IPS DF 6.9 (cell line): ENCODE measurements around the gene PIM1.
"Not testable (repeated sequence)": the region's sequence is repeated elsewhere in the genome, so short reads cannot be mapped to it uniquely, and the experiment has no call there.

Source experiments
- DNase-seq: peaks from one replicate; pipeline ENCODE4 v3.0.0-alpha.2; 2013; ENCODE audit warnings: low read depth, low spot score
- H3K27ac ChIP-seq: one replicate; pipeline ENCODE4 v1.5.1; 2013; ENCODE audit warnings: low read length, control low read depth
- H3K27me3 ChIP-seq: 2 replicates; pipeline ENCODE4 v1.6.1; 2013; ENCODE audit warnings: mild to moderate bottlenecking, low read length; ENCODE audit not compliant: control insufficient read depth, insufficient read depth
- H3K36me3 ChIP-seq: 2 replicates; pipeline ENCODE4 v1.6.1; 2013; ENCODE audit warnings: low read length; ENCODE audit not compliant: control insufficient read depth, insufficient read depth
- H3K4me1 ChIP-seq: 2 replicates; pipeline ENCODE4 v1.6.1; 2013; ENCODE audit warnings: low read length; ENCODE audit not compliant: control insufficient read depth, insufficient read depth
- H3K4me3 ChIP-seq: 2 replicates; pipeline ENCODE4 v1.5.1; 2013; ENCODE audit warnings: mild to moderate bottlenecking, low read length
- H3K9me3 ChIP-seq: 2 replicates; pipeline ENCODE4 v1.6.1; 2013; ENCODE audit warnings: low read length, inconsistent platforms; ENCODE audit not compliant: control insufficient read depth, insufficient read depth
- WGBS: extraction: QIAGEN DNeasy Blood & Tissue Kit; methylation state at CpG from one replicate; pipeline ENCODE4 v1.1.7; 2013; ENCODE audit warnings: mixed read lengths, missing lambda C conversion rate; ENCODE audit not compliant: insufficient read length, insufficient coverage; 5-methylcytosine and 5-hydroxymethylcytosine counted together

Gene PIM1

GRCh38 chr6:37169496-37170272 lies at the start of gene PIM1:
PIM1 (plus strand) TSS chr6:37170152; CDS start chr6:37170576, 424 bp downstream.
- Histone ChIP-seq H3K9me3 (no peaks in the 10 kb centered on the region), H3K27me3 (no peaks in the 10 kb centered on the region), H3K36me3 (peaks cover 29% of the 10 kb centered on the region; the same call in 1 of the 2 replicates), H3K4me1 (peaks cover 5% of the 10 kb centered on the region; the same call in 1 of the 2 replicates), H3K27ac (no peak within 1 kb of the TSS), H3K4me3 (peak within 1 kb of the TSS; percentile 97)
- no CpG with 5 or more reads among the region's 90 CpGs for WGBS
- peak; percentile 87 for DNase-seq

GRCh38 chr6:37121556-37121955 lies 48.4 kb upstream of the PIM1 start:
- Histone ChIP-seq H3K4me1 (peaks cover 1% of the 10 kb centered on the region), H3K27me3 (no peaks in the 10 kb centered on the region), H3K27ac (no peak overlapping the region), H3K36me3 (no peaks in the 10 kb centered on the region), H3K9me3 (no peaks in the 10 kb centered on the region), H3K4me3 (no peak overlapping the region)
- WGBS: 100% methylated on average over 2 of the region's 4 CpGs
- DNase-seq: no peak

GRCh38 chr6:37122861-37123260 lies 47.1 kb upstream of the PIM1 start:
- no CpG with 5 or more reads among the region's 5 CpGs for WGBS
- Histone ChIP-seq H3K27me3 (no peaks in the 10 kb centered on the region), H3K36me3 (no peaks in the 10 kb centered on the region), H3K9me3 (no peaks in the 10 kb centered on the region), H3K27ac (no peak overlapping the region), H3K4me1 (peaks cover 1% of the 10 kb centered on the region), H3K4me3 (no peak overlapping the region)
- no peak for DNase-seq

GRCh38 chr6:37123957-37124729 lies 45.8 kb upstream of the PIM1 start:
- WGBS: no CpG with 5 or more reads among the region's 15 CpGs
- Histone ChIP-seq H3K36me3 (no peaks in the 10 kb centered on the region; the same call in 1 of the 2 replicates), H3K27me3 (no peaks in the 10 kb centered on the region), H3K9me3 (no peaks in the 10 kb centered on the region), H3K27ac (no peak overlapping the region), H3K4me3 (no peak overlapping the region), H3K4me1 (peaks cover 3% of the 10 kb centered on the region)
- no peak for DNase-seq

- H3K27ac ChIP-seq: no peak overlapping the region
- peak overlapping the region; percentile 6; the same call in 1 of the 2 replicates for H3K4me3 ChIP-seq
- no peaks in the 10 kb centered on the region for H3K27me3 ChIP-seq
- peaks cover 3% of the 10 kb centered on the region for H3K4me1 ChIP-seq
- no peaks in the 10 kb centered on the region for H3K9me3 ChIP-seq
- no CpG with 5 or more reads among the region's 20 CpGs for WGBS
- no peaks in the 10 kb centered on the region; the same call in 1 of the 2 replicates for H3K36me3 ChIP-seq
- no peak for DNase-seq
Observed at GRCh38 chr6:37125774-37126492, 44.0 kb upstream of the PIM1 start.

- H3K27ac ChIP-seq: no peak overlapping the region
- no peak for DNase-seq
- no peaks in the 10 kb centered on the region for H3K9me3 ChIP-seq
- no peaks in the 10 kb centered on the region for H3K27me3 ChIP-seq
- H3K36me3 ChIP-seq: no peaks in the 10 kb centered on the region; the same call in 1 of the 2 replicates
- H3K4me1 ChIP-seq: peaks cover 3% of the 10 kb centered on the region
- H3K4me3 ChIP-seq: no peak overlapping the region
- no CpG with 5 or more reads among the region's 6 CpGs for WGBS
Observed at GRCh38 chr6:37126493-37126958, 43.4 kb upstream of the PIM1 start.

GRCh38 chr6:37126961-37127616 lies 42.9 kb upstream of the PIM1 start:
- WGBS: no CpG with 5 or more reads among the region's 1 CpG
- Histone ChIP-seq H3K4me1 (peaks cover 3% of the 10 kb centered on the region), H3K27ac (no peak overlapping the region), H3K27me3 (no peaks in the 10 kb centered on the region), H3K9me3 (no peaks in the 10 kb centered on the region), H3K4me3 (no peak overlapping the region), H3K36me3 (no peaks in the 10 kb centered on the region; the same call in 1 of the 2 replicates)
- no peak for DNase-seq

- H3K4me3 ChIP-seq: no peak overlapping the region
- no peaks in the 10 kb centered on the region for H3K9me3 ChIP-seq
- H3K4me1 ChIP-seq: peaks cover 2% of the 10 kb centered on the region
- H3K27ac ChIP-seq: no peak overlapping the region
- no peak for DNase-seq
- H3K27me3 ChIP-seq: no peaks in the 10 kb centered on the region
- H3K36me3 ChIP-seq: no peaks in the 10 kb centered on the region; the same call in 1 of the 2 replicates
- WGBS: no CpG with 5 or more reads among the region's 8 CpGs
Observed at GRCh38 chr6:37127961-37128862, 41.7 kb upstream of the PIM1 start.

GRCh38 chr6:37128863-37129443 lies 41.0 kb upstream of the PIM1 start:
- H3K36me3 ChIP-seq, H3K27ac ChIP-seq, H3K4me1 ChIP-seq, H3K27me3 ChIP-seq, H3K9me3 ChIP-seq, DNase-seq, H3K4me3 ChIP-seq: not testable (repeated sequence)
- no CpG with 5 or more reads among the region's 12 CpGs for WGBS
